LoVo (cell line): Measurements from ENCODE around the gene PIGQ.
A peak's percentile ranks its signal among the peaks of the same experiment; 100 is the strongest.
"Not testable (repeated sequence)": the region's sequence is repeated elsewhere in the genome, so short reads cannot be mapped to it uniquely, and the experiment has no call there.

Experiments
- DNase-seq: peaks from one replicate; pipeline ENCODE4 v3.0.0-alpha.2; 2016; ENCODE audit warnings: low spot score

The PIGQ gene

DNA sequence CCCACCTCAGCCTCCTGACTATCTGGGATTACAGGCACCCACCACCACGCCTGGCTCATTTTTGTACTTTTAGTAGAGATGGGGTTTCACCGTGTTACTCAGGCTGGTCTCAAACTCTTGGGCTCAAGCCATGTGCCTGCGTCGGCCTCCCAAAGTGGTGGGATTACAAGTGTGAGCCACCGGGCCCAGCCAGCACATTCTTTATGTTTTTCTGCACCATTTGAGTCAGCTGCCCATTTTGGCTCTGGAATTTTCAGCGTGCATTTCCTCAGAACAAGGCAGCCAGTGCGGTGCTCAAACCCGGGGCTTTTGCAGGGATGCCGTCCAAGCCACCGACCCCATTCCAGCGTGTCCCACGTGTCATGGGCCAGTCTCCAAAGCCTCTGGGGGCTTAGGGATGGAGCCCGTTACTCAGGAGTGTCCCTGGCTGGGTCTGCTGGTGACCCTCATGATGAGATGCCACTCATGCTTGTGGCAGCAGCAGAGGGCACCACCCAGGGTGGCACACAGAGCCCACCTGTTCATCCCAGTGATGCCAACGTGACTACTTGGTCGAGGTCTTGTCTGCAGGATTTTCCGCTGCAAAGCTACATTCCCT is 16.4 kb downstream of the PIGQ start:
- DNase-seq, result no peak

DNA sequence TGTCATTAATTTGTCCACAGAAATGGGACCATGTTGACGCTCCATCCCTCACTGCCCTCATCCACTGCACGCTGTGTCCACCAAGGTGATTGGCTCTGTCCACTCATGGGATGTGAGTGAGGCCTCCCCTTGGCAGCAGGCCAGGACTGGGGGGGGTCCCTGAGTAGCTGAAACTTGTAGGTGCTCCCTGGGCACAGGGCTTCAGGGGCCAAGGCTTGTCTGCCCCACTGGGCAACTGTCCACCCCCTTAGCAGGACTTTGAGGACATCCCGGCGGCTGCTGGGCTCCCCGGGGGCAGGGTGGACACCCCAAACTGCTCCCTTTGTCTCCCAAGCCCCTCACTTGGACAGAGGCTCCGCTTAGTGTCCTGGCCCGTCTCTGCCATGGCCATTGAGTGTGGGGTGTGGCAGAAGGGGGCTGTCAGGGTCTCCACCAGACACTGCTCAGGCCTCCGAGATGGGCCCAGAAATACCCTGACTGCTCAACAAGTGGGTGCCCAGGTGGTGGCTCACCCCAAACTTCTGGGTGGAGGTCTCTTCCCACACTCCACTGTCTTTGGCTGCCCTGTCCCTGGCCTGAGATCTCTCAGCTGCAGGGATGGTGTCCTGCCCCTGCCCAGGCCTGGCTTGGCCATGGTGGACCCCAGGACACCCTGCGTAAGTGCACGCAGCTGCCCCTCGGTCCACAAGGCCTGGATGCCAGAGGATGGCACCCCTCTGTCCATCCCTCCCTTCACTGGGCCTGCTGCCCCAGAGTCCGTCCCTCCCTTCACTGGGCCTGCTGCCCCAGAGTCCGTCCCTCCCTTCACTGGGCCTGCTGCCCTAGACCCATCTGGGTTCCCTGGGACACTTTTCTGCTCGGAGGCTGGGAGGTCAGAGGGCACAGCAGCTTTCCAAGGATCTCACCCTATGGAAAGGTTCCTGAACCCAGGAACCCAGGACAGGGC is 17.1 kb downstream of the PIGQ start:
- DNase-seq, result no peak

DNA sequence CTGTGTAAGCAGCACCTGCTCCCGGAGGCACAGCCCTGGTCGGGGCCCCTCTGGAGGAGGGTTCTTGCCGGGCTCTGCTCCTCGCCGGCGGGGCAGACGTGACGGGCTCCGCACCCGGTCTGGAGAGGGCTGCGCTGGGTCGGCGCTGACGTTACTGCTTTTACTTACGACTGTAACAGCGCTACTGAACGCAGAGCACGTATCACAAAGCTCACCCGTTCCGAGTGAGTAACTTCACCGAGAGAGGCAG is 18.8 kb downstream of the PIGQ start:
- no peak for DNase-seq

DNA sequence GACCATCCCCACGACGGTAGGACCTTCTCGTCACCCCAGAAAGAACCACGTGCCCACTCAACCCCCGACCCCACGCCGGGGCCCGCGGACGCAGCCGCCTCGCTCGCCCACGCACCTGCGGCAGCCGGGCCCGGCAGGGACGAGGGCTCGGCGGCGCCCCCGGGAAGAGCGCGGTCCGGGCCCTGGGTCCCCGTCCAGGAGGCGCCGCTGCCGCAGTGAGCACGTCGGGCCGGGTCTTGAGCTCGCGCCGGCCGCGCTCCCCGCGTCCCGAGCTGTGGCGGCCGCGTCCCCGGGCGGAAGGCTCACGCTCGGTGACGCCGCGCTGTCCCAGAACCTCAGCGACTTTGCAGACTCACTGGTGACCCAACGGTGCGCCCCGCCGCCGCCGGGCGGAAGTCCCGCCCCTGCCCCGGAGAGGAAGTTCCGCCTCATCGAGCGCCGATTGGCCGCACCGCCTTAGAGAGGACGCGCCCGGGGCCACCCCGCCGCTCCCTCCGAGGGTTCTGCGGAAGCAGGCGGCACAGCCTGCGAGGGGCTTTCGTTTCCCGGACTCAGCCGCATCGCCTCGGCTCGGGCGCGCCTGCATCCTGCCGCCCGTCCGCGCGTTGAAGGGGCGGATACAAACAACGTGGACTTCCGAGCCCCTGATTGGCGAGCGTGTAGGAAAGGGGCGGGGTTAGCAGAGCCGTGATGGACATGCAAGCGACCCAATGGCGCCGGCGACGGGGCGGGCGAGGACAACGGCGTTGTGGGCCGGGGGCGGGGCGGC is 19.3 kb downstream of the PIGQ start:
- DNase-seq, result peak; percentile 93

DNA sequence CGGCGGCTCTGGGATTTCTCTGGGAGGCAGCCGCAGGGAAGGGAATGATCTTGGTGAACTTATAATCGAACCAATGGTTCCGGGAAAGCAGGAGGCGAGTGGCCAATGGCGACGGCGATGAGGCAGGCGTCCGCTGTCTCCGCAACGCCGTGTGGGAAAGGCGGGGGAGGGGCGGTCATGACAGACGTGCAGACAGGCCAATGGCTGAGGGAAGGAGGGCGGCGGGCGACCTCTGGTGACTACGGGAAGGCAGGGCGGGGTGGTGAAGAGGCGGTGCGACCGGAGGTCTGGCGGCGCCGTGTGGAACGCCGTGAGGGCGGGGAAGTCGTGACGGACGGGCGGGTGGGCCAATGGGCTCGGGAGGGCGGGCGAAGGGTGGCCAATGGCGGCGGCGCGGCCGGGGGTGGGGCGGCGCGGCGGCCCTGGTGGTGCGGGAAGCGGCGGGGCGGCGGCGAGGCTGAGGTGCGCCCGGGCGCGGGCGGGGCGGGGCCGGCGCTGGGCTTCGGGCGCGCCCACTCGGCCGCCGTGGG is 20.0 kb downstream of the PIGQ start, which contains the start of gene RAB40C:
RAB40C (plus strand) TSS at position 409 of the 530 bp plus-strand sequence. CDS start 226 bp downstream, outside the sequence.
- DNase-seq, result peak; percentile 97

DNA sequence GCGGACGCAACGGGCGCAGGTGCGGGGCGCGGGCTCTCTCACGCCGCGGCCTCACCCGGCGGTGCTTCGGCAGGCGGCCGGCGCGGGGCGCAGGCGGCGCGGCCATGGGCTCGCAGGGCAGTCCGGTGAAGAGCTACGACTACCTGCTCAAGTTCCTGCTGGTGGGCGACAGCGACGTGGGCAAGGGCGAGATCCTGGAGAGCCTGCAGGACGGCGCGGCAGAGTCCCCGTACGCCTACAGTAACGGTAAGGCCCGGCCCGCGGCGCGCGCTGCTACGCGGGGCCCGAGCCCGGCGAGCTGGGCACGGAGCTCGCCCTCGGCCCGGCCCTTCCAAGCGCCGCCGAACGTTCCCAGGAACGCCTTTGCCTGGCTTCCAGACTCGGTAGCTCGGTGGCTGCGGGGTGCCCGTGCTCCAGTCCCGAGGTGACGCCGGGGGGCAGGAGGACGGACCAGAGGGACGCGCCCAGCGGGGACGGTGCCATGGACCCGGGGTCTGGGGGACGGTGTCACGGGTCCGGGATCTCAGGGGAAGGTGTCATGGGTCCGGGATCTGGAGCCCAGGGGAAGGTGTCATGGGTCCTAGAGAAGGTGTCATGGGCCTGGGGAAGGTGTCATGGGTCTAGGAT is 20.5 kb downstream of the PIGQ start:
- no peak for DNase-seq

DNA sequence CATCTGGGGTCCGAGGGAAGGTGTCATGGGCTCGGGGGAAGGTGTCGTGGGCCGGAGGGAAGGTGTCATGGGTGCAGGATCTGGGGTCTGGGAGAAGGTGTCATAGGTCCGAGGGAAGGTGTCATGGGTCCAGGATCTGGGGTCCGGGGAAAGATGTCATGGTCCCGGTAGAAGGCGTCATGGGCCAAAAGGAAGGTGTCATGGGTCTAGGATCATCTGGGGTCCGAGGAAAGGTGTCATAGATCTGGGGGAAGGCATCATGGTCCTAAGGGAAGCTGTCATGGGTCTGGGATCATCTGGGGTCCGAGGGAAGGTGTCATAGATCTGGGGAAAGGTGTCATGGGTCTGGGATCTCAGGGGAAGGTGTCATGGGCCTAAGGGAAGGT is 21.0 kb downstream of the PIGQ start:
- DNase-seq, result no peak

DNA sequence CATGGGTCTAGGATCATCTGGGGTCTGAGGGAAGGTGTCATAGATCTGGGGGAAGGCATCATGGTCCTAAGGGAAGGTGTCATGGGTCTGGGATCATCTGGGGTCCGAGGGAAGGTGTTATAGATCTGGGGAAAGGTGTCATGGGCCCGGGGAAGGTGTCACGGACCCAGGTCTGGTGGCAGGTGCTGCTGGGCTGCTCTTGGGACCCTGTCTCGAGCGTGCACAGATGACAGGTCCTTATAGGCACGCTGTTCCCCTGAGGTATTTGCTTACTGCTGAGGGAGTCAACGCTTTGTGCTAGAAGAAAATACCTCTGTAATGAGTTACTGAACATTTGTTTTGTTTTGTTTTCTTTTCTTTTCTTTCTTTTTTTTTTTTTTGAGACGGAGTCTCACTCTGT is 21.5 kb downstream of the PIGQ start:
- DNase-seq, result no peak

DNA sequence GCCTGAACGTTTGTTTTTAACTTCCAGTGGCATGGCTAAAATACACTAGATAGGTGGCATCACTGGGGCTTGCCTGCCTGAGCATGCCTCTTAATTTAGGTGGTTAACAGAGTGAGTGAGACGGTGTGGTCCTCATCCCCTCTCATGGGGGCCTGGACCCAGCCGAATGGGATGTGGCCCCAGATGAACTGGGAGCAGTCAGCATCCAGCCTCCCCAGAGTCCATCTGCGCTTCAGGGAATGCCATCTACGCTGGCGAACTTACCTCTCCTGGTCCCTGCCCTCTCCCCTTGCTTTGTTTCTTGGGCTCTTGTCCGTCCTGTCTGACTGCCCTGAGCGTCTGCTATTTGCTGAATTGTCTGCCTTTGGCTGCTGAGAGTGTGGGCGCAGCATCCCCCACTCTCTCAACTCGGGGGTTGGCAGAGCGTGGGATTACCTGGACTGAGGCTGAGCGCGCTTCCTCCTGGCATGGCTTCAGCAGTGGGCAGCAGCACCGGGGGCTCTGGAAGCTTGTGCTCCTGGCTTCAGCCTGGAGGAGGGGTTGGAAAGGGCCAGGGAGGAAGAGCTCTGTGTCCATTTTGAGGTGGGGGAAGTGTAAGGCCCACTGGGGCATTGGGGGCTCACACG is 22.2 kb downstream of the PIGQ start:
- DNase-seq, result no peak

DNA sequence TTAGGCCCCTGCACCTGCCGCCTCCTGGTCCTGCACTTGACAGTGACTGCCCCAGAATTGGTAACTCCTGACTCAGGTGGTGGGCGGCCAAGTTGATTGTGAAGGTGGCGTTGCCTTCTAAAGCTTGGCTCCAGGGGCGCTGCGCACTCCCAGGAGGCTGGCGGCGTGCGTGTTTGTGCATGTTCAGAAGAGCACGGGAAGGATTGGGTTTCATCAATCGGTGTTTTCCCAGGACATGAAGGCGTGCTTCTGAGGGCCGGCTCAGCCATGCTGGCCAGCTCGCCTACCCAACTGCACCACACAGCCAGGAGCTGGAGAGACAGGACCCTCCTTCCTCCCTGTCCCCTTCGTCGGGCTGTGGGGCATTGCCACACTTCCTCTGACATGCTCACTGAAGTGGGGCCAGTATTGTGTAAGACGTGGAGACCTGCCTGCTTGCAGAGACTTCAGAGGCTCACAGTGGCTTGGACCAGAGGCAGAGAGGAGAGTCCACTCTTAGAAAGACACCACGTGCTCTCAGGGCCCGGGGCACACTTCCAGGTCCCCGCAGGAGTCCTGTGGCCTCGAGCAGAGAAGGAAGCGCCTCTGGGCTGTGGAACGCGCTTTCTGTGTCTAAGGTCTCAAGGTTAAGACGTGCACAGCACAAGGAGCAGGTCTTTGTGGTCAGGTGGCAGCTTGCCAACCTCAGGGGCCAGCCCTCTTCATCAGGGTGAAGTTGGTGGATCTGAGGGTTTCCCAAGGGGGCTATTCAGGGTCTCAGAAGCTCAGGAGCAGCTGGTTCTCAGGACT is 22.9 kb downstream of the PIGQ start:
- peak; percentile 53 for DNase-seq

DNA sequence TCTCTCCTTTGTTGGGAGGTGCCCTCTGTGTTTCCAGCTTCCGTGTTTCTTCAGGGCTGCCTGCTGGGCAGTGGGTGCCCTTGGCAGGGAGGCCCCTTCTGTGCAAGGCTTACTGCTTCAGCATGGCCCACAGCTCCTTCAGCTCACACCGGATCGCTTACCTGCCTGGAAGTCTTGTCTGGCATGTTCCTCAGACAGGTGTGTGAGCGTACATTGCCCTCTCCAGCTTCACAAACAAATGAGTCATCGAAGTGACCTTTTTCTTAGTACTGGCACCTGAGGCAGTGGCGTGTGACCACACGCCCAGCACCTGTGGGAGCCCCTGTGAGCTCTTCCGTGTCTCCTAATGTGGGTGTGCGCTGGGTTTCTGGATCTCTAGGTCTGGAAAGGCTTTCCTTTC is 23.6 kb downstream of the PIGQ start:
- DNase-seq, result peak; percentile 84

DNA sequence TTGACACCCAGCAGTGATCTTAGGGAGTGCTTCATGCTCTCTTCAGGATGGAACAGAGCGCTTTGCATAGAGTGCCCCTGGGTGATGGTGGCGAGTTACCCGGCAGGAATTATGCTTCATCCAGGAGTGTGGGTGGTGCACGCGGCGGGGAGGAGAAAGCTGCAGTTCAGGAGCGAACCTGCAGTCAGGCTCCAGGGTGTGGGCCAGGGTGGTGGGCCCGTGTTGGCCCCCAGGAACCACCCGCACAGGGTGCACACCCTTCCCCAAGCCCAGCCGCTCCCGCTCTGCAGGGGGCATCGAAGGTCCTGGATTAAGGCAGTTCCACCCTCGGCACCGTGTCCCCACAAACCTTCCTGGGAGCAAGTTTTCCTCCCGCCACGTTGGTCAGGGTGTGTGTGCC is 24.0 kb downstream of the PIGQ start:
- DNase-seq, result no peak

DNA sequence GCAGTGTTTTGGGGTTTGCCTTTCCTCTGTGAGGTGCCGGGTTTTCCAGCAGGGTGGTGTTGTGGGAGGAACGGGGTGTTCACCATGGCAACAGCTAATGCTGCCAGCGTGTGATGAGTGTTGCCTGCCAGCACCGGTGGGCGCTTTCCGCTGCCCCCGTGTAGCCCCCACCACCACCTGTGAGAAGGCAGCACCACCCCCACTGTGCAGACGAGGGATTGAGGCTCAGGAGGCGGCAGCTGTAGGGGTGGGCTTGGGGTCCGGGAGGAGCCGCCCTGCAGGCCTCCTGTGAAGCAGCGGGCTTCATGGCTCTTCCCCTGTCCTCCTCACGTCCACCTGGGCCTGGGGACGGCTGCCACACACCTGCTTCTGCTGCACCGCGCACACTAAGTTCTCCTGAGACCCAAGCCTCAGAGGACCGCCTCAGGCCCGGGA is 25.3 kb downstream of the PIGQ start:
- no peak for DNase-seq

DNA sequence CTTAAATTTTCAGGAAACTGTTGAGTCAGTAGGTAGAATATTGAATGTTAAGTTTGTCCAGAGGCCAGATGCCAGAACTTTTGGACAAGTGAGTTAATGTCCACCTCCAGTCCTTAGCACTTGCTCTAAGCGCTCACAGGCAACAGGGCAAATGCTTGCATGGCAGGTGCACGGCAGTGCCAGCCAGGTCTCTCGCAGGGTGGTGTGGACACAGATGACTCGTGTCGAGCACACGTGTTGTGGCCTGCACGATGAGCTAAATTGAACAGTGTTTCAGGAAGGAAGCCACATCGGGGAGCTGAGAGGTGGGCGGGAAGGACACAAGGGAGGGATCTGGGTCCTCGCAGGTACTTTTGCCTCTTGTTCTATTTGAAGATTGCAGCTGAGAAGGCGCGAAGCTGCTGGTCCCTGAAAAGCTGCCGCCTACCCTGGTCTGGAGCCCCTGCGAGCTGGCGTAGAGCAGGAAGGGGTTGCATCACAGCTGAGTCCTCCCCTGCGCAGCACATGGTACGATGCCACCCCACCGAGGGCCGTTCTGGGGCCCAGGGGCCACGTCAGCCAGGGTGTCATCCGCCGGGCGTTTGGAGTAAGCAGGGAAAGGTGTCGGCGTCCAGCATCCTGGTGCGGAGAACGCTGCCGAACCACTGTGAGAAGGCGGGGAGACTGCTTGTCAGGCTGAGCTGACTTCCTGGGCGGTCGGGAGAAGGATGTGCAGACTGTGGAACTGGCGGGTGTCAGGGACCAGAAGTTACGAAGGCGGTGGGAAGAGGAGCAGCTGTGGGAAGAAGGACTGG is 26.4 kb downstream of the PIGQ start:
- no peak for DNase-seq

DNA sequence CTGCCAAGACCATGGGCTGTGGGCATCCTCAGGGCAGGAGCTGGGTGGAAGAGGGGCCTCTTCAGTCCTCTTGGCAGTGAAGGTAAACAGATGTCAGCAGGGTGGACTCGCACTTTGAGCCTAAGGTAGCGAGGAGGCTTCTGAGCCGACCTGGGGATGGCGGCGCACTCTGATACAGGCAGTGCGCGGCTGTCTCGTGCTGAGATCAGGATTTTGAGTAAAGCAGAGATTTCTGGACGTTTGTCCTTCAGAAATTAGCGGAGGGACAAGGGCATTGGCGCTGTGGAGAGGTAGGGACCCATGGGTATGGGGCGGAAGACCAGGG is 26.9 kb downstream of the PIGQ start:
- DNase-seq, result no peak

DNA sequence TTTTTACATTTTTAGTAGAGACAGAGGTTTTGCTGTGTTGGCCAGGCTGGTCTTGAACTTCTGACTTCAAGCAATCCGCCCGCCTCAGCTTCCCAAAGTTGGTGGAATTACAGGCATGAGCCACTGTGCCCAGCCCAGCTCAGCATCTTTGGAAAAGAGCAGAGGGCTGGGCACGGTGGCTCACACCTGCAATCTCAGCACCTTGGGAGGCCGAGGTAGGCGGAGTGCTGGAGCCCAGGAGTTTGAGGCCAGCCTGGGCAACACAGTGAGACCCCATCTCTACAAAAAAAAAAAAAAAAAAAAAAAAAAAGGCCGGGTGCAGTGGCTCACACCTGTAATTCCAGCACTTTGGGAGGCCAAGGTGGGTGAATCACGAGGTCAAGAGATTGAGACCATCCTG is 27.9 kb downstream of the PIGQ start:
- DNase-seq, result not testable (repeated sequence)

DNA sequence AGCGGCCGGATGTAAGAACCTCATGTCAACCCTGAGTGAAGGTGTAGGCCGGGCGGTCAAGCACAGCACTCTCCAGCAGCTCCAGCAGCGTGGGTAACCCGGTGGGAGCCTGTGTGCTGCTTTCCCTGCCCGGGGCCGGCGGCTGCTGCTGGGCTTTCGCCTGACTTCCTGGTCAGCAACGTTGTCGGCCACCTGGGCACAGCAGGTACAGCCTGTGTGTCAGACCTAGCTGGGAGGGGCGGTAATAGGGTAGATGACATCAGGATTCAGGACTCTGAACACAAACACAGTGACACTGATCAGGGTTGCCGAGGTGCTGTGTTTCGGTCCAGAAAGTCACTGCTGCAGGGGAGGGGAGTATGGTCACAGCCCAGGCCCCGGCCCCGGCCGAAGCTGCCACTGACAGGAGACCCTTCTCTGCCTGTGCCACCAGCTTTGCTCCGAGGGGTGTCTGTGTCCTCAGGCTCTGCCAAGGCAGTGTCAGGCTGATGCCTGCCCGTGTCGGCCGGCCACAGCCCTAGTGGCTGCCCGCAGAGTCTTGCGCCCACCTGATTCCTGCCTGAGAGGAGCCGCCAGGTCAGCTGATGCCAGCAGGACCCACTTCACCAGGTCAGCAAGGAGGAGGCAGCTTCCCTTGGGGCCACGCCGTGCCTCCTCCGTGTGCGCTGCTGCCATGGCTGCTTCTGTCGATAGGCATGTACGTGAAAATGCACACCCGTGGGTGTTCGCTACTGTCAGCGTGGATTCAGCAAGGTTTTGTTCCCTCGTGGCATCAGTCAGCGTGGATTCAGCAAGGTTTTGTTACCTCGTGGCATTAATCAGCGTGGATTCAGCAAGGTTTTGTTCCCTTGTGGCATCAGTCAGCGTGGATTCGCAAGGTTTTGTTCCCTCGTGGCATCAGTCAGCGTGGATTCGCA is 29.3 kb downstream of the PIGQ start:
- no peak for DNase-seq

DNA sequence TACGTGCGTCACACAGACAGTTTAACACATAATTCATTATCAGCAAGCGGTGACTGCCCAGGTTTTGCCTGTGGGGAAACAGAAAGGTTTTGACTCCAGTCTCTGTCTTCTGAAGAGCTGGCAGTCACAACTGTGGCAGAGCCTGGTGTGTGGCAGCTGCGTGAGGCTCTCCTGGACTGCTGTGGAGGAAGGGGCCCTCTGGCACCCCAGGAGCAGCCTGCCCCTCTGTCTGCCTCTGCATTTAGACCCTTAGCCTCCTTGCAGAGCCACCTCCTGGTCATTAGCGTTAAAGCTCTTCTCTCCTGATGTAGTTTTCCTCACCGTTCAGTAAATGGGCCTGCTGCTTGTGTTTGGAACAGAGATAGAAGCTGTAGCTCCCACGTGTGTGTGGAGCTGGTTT is 31.0 kb downstream of the PIGQ start:
- no peak for DNase-seq

DNA sequence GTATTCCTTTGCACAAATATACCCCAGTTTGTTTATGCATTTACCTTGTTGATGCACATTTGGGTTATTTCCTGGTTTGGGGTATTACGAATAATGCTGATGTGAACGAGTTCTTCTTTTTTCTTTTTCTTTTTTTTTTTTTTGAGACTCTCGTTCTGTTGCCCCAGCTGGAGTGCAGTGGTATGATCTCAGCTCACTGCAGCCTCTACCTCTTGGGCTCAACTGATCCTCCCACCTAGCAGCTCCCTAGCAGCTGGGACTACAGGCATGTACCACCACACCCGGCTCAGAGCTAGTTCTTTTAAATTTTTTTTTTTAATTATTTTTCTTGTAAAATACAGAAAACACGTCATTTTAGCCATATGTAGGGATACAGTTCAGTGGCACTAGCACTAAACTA is 34.2 kb downstream of the PIGQ start:
- DNase-seq, result no peak
